GM12874 (cell line): ENCODE measurements around the gene ARSG.

ENCODE experiments used
- TF ChIP-seq, protein P1 (sequence below): IDR thresholded peaks from 2 replicates; pipeline ENCODE4 v1.5.1; 2011; ENCODE audit warnings: low read depth, mild to moderate bottlenecking, control low read depth, low read length, moderate library complexity; ENCODE audit not compliant: insufficient read depth

Gene ARSG

DNA sequence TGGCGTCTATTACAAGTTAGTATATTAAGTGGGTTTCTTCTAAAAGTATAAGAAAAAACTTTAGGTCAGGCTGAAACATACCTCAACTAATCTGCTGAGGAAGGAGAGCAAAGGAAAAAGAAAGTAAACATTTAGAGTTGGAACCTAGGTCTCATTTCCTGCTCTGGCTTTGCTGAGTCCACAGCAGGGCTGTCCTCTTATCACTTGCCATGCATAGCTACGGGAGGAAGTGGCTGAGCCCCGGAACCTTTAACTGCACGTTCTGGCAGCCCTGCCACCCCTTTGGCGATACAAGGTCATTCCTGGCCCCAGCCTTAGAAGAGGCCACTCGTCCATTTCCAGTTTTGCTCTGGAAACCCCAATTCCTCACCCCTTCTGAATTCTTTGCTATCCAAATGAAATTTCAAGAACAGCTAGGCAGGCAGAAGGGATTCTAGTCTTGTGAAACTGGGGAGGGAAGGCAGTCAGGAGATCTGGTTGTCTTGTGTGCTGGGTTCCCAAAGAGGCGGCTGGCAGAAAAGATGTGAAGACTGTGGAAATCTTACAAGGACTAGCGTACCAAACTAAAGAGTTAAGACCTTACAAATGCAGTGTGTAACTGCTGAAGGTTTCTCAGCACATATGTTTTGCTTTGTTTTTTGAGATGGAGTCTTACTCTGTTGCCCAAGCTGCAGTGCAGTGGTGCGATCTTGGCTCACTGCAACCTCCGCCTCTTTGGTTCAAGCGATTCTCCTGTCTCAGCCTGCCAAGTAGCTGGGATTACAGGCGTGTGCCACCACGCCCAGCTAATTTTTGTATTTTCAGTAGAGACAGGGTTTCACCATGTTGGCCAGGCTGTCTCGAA lies 146.9 kb downstream of the ARSG start:
- TF ChIP-seq, protein P1, sequence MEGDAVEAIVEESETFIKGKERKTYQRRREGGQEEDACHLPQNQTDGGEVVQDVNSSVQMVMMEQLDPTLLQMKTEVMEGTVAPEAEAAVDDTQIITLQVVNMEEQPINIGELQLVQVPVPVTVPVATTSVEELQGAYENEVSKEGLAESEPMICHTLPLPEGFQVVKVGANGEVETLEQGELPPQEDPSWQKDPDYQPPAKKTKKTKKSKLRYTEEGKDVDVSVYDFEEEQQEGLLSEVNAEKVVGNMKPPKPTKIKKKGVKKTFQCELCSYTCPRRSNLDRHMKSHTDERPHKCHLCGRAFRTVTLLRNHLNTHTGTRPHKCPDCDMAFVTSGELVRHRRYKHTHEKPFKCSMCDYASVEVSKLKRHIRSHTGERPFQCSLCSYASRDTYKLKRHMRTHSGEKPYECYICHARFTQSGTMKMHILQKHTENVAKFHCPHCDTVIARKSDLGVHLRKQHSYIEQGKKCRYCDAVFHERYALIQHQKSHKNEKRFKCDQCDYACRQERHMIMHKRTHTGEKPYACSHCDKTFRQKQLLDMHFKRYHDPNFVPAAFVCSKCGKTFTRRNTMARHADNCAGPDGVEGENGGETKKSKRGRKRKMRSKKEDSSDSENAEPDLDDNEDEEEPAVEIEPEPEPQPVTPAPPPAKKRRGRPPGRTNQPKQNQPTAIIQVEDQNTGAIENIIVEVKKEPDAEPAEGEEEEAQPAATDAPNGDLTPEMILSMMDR, result no peak

DNA sequence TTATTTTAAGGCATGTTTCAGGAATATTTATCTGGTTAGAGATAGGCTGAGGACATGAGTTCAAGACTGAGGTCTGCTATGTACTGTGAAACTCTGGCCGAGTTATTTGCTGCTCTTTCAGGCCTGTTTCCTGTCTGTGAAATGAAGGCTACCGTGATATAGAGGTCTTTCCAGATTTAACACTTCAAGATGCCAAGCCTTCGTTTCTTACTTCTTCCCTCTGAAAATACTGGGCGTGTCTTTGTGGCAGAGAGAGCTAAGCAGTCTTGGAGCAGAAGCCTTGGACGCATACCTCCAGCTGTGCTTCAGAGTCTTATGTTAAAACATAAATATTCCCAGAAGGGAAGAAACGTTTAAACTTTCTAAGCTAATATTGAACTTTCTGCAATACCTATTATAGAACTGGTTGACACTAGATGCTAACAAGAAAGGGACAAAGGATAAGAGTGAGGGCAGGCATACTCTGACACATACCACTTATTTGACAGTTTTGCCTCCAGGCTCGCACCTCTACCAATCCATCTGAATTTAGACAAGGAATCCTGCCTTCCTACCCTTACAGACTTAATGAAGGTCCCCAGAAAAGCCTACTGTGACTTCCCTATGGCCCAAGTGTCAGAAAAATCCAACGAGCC lies 148.5 kb downstream of the ARSG start:
- TF ChIP-seq, protein P1, result no peak

DNA sequence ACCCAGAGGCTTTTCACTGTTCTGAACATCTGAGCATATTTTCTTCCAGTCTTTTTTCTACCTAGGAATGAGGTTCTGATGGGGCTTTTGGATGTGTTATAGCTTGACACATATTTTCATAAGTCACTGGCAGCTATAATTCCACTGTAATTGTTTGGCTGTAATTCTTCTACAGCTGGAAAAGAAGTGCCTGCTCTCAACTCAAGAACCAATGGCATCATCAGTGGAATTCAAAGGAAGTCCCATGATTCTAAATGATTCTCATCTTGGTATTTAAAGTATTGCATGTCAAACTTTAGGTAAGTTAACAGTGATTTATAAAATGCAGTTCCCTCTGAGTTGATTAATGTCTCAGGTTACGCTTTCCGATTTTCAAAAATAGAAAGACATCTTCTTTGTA lies 149.2 kb downstream of the ARSG start:
- TF ChIP-seq, protein P1, result no peak

DNA sequence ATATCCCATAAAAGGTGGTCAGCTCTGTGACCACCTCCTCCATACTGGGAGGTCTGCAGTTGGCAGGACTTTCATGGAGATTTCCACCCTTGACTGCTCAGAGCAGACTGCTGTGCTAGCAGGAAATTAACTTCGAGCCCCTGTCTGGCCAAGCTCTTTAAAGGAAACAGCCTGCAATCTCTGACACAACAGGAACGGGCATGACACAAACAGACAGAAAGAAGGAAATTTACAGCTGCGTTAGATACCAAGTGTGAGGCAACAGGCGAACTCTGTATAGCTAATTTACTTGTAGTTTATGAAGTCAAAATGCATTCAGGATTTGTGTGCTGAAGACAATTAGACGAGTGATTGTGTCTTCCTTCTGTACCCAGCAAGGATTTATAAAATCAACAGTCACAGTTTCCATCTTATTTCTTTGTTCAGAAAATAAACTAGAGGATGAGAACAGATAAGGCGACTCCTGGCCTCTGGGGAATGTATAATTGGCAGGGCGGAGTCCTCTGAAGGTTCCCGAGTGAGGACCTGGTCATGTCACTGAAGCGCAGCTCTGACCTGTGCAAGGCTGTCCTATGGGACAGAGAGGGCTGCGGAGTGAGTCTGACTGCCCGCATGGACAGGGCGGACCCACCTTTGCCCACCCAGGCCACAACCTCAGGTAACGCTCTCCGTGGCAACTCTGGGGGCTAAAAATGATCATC lies 149.9 kb downstream of the ARSG start:
- TF ChIP-seq, protein P1, result no peak

DNA sequence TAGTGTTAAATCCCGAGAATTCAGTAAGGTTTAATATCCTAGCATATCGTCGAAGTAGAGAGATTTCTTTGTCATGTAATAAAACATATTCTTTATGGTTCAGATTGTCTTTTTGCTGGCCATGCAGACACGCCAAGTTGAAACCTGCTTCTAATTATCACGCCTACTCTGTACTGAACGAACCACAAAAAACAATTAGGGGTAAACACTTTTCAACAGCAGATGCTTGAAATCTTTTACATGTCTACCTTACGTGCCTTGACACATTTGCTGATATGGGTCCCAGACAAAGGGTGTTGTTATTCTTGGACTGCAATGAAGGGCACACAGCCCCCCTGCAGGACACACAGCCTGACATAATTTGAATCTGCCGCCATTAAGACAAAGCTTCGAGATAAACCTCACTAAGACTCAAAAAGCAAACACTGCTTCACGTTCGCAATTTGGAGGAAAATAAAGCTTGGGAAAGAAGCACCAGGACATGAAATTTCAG lies 152.7 kb downstream of the ARSG start:
- TF ChIP-seq, protein P1, result no peak

DNA sequence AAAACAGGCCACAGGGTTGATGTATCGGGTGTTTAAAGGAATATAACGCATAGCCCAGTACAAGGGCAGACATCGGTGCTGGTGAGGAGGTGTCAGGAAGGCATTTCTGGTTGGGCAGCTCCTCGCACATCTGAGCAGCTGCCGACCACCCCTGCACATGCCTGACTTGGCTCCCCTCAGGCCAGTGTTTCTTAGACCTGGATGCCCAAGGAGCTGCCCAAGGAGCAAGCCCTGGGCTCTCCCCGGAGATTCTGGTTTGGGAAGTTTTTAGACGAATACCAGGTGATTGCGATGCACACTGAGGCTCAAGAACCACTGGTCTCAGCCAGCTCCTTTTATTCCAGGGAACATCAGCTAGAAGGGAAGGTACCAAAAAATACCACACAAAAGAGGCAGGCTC lies 154.4 kb downstream of the ARSG start:
- TF ChIP-seq, protein P1, result no peak

DNA sequence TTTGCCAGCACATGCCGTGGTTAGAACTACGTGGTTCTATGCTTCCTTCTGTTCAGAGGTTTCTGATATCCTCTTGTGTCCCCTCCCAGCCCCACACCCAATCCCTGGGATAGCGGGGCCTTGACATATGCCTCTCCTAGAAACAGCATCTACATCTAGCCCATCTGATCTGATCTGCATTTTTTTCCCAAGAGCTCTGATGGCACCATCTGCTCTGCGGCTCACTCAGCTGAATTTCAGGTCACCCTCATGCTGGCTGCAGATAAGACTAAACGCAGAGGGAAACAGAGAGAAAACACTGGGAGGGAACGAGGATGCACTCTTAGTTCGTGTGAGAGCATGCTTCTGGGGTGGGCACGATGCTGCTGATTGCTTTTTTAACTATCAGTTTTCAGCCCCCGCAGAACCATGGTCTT lies 155.3 kb downstream of the ARSG start:
- TF ChIP-seq, protein P1, result no peak
